A549 treated with AZD9567 at 1 μM for 4 hours (cell line): Measurements from ENCODE around the gene KRTAP4-3. TPM values are rescaled to one million over a fixed set of nuclear protein-coding genes. Genes with fewer than 3 reads are reported as not detected.

Source experiments
- total RNA-seq: library from RNA; stranded (reverse); fragments of 200-300 nt; extraction: Qiagen RNA extraction; gene quantifications from 5 replicates; pipeline ENCODE4 v1.2.3, GENCODE V29; 2022; ENCODE audit not compliant: insufficient read depth

KRTAP4-3 gene
- total RNA-seq = not detected in 5 replicates

GRCh38 chr17:41168121-41168520 is at the start of gene KRTAP4-3:
Gene KRTAP4-3 (minus strand): TSS chr17:41168221. CDS start chr17:41168172, 49 bp downstream.

GRCh38 chr17:41189837-41190318 is 21.9 kb upstream of the KRTAP4-3 start, which contains the start of gene KRTAP9-1:
Gene KRTAP9-1 (plus strand): TSS chr17:41189887. CDS start chr17:41189887, 0 bp downstream.

GRCh38 chr17:41184480-41184961 is 16.5 kb upstream of the KRTAP4-3 start, which contains the start of gene KRTAP4-1:
Gene KRTAP4-1 (minus strand): TSS chr17:41184911. CDS start chr17:41184854, 57 bp downstream.

GRCh38 chr17:41177727-41178271 is 9.8 kb upstream of the KRTAP4-3 start, which contains the start of gene KRTAP4-2:
Gene KRTAP4-2 (minus strand): TSS chr17:41178221. CDS start chr17:41178164, 57 bp downstream.

DNA sequence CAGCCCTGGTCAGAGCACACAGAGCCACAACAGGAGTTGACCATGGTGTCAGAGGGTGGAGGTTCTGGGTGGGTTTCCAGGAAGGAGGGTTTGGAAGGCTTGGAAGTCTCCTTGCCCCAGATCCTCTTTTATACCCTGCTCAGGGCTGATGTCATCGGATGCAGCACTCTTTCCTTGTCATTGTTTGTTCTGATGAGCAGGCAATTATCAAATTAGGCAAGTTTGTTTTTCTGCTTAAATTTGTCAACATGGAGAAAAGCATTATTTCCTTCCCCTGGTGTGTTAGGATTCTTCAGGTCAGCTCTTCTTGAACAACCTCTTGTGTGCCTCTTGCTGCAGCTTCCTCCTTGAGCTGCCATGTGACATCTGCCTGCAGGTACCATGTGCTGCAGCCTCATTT is 7.4 kb downstream of the KRTAP4-3 start, which contains the start of gene KRTAP4-4:
Gene KRTAP4-4, minus strand, starts transcription at position 101 of the 400 bp plus-strand sequence. Its CDS starts 57 bp downstream, at position 44.

DNA sequence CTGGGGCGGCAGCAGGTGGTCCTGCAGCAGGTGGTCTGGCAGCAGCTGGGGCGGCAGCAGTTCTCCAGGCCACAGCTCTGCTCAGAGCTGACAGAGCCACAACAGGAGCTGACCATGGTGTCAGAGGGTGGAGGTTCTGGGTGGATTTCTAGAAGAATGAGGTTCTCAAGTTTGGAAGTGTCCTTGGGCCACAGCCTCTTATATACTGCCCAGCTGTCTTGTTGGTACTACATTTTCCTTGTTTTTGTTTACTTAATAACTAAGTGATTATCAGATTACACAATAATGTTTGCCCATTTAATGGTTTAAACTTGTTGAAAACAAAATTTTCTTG is 18.4 kb downstream of the KRTAP4-3 start, which contains the start of gene KRTAP4-5:
Gene KRTAP4-5, minus strand, starts transcription at position 174 of the 334 bp plus-strand sequence. Its CDS starts 58 bp downstream, at position 116.

DNA sequence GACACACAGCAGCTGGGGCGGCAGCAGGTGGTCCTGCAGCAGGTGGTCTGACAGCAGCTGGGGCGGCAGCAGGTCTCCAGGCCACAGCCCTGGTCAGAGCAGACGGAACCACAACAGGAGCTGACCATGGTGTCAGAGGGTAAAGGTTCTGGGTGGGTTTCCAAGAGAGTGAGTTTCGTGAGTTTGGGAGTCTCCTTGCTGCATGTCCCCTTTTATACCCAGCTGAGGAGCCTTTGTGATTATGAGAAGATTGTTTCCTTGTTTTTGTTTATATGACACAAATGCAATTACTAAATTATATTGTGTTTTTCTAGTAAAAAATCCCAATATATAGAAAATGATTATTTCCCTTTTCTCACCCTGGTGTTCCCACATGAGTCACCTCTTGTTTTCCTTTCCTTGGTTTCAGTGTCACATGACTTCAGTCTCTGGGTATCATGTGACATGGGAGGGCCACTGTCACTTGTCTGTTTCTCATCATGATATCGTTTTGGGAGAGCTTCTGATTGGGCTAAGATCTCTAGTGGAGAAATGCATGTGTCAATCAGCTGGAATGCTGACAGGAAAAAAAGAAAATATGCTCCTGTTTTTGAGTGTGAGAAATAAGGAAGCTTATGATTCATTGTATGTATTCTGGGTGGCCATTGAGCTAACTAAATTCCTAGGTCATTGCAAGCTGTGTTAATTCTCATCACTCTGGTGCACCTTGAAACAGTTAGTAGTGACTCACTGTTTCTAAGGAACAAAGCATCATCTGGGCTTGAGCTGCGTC is 27.5 kb downstream of the KRTAP4-3 start, which contains the start of gene KRTAP4-6:
Gene KRTAP4-6, minus strand, starts transcription at position 185 of the 772 bp plus-strand sequence. Its CDS starts 57 bp downstream, at position 128.

DNA sequence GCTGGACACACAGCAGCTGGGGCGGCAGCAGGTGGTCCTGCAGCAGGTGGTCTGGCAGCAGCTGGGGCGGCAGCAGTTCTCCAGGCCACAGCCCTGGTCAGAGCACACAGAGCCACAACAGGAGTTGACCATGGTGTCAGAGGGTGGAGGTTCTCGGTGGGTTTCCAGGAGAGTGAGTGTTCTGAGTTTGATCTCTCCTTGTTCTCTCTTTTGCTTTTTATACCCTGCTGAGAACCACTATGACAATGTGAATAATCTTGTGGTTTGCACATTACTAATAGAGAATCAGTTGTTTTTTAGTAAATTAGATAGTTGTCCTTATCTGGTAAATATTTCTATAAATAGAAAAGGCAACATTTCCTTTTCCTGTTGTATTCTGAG is 44.0 kb downstream of the KRTAP4-3 start, which contains the start of gene KRTAP4-12:
Gene KRTAP4-12, minus strand, starts transcription at position 192 of the 381 bp plus-strand sequence. Its CDS starts 60 bp downstream, at position 132.

DNA sequence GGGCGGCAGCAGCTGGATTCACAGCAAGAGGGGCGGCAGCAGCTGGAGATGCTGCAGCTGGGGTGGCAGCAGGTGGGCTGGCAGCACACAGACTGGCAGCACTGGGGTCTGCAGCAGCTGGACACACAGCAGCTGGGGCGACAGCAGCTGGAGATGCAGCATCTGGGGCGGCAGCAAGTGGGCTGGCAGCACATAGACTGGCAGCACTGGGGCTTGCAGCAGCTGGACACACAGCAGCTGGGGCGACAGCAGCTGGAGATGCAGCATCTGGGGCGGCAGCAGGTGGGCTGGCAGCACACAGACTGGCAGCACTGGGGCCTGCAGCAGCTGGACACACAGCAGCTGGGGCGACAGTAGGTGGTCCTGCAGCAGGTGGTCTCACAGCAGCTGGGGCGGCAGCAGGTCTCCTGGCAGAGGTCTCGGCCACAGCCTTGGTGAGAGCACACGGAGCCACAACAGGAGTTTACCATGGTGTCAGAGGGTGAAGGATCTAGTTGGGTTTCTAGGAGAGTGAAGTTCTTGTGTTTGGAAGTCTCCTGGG is 50.1 kb downstream of the KRTAP4-3 start, which contains the start of gene KRTAP4-11:
Gene KRTAP4-11, minus strand, starts transcription at position 528 of the 541 bp plus-strand sequence. Its CDS starts 58 bp downstream, at position 470.

Other genes with a start within 250 kb of the KRTAP4-3 start
- gene KRT23, start 230.6 kb downstream of the KRTAP4-3 start, total RNA-seq = 0.07 to 0.26 TPM (median 0.07 TPM) in 3 of 5 replicates, not detected in the others
- not detected in 5 replicates for gene KRT39, start 201.3 kb downstream of the KRTAP4-3 start, total RNA-seq
- gene KRT40, start 183.9 kb downstream of the KRTAP4-3 start, total RNA-seq = not detected in 5 replicates
- not detected in 5 replicates for gene KRTAP3-3, start 174.1 kb downstream of the KRTAP4-3 start, total RNA-seq
- 0.16 to 3.6 TPM (median 0.25 TPM) in 5 replicates for gene KRTAP3-2, start 168.3 kb downstream of the KRTAP4-3 start, total RNA-seq
- not detected in 5 replicates for gene KRTAP3-1, start 159.1 kb downstream of the KRTAP4-3 start, total RNA-seq
- not detected in 5 replicates for gene KRTAP1-5, start 141.0 kb downstream of the KRTAP4-3 start, total RNA-seq
- gene KRTAP1-4, start 138.0 kb downstream of the KRTAP4-3 start, total RNA-seq = not detected in 5 replicates
- not detected in 5 replicates for gene KRTAP1-3, start 133.3 kb downstream of the KRTAP4-3 start, total RNA-seq
- gene KRTAP1-1, start 126.8 kb downstream of the KRTAP4-3 start, total RNA-seq = not detected in 5 replicates
- gene KRTAP2-1, start 120.9 kb downstream of the KRTAP4-3 start, total RNA-seq = not detected in 5 replicates
- gene KRTAP2-2, start 113.0 kb downstream of the KRTAP4-3 start, total RNA-seq = not detected in 5 replicates
- gene KRTAP2-3, start 108.1 kb downstream of the KRTAP4-3 start, total RNA-seq = 0.09 to 0.19 TPM (median 0.17 TPM) in 4 of 5 replicates, not detected in the other
- gene KRTAP2-4, start 102.3 kb downstream of the KRTAP4-3 start, total RNA-seq = not detected in 5 replicates
- not detected in 5 replicates for gene KRTAP4-7, start 84.1 kb downstream of the KRTAP4-3 start, total RNA-seq
- not detected in 5 replicates for gene KRTAP4-8, start 70.1 kb downstream of the KRTAP4-3 start, total RNA-seq
- not detected in 5 replicates for gene KRTAP4-16, start 66.0 kb downstream of the KRTAP4-3 start, total RNA-seq
- gene KRTAP4-9, start 62.8 kb downstream of the KRTAP4-3 start, total RNA-seq = not detected in 5 replicates
- gene KRTAP4-11, start 49.8 kb downstream of the KRTAP4-3 start, total RNA-seq = not detected in 5 replicates
- gene KRTAP4-12, start 44.0 kb downstream of the KRTAP4-3 start, total RNA-seq = not detected in 5 replicates
- gene KRTAP4-6, start 27.7 kb downstream of the KRTAP4-3 start, total RNA-seq = not detected in 5 replicates
- gene KRTAP4-5, start 18.4 kb downstream of the KRTAP4-3 start, total RNA-seq = not detected in 5 replicates
- 0.07 TPM in 1 of 5 replicates, not detected in the others for gene KRTAP4-4, start 7.5 kb downstream of the KRTAP4-3 start, total RNA-seq
- gene KRTAP4-2, start 10.0 kb upstream of the KRTAP4-3 start, total RNA-seq = not detected in 5 replicates
- not detected in 5 replicates for gene KRTAP4-1, start 16.7 kb upstream of the KRTAP4-3 start, total RNA-seq
- gene KRTAP9-1, start 21.7 kb upstream of the KRTAP4-3 start, total RNA-seq = not detected in 5 replicates
- gene KRTAP9-2, start 58.4 kb upstream of the KRTAP4-3 start, total RNA-seq = not detected in 5 replicates
- not detected in 5 replicates for gene KRTAP9-3, start 64.2 kb upstream of the KRTAP4-3 start, total RNA-seq
- gene KRTAP9-8, start 69.8 kb upstream of the KRTAP4-3 start, total RNA-seq = not detected in 5 replicates
- gene KRTAP9-4, start 81.5 kb upstream of the KRTAP4-3 start, total RNA-seq = not detected in 5 replicates
- not detected in 5 replicates for gene KRTAP9-9, start 87.2 kb upstream of the KRTAP4-3 start, total RNA-seq
- gene KRTAP9-6, start 97.2 kb upstream of the KRTAP4-3 start, total RNA-seq = not detected in 5 replicates
- gene KRTAP9-7, start 107.5 kb upstream of the KRTAP4-3 start, total RNA-seq = not detected in 5 replicates
- gene KRTAP29-1, start 134.6 kb upstream of the KRTAP4-3 start, total RNA-seq = not detected in 5 replicates
- gene KRTAP16-1, start 141.1 kb upstream of the KRTAP4-3 start, total RNA-seq = not detected in 5 replicates
- not detected in 5 replicates for gene KRTAP17-1, start 147.5 kb upstream of the KRTAP4-3 start, total RNA-seq
- not detected in 5 replicates for gene KRT33A, start 182.6 kb upstream of the KRTAP4-3 start, total RNA-seq
- not detected in 5 replicates for gene KRT33B, start 201.6 kb upstream of the KRTAP4-3 start, total RNA-seq
- gene KRT34, start 214.1 kb upstream of the KRTAP4-3 start, total RNA-seq = 0.21 to 1.2 TPM (median 0.29 TPM) in 5 replicates
- gene KRT31, start 229.4 kb upstream of the KRTAP4-3 start, total RNA-seq = not detected in 5 replicates